HG03342 (cell line): ENCODE results near the gene SYT14.
"Not testable (repeated sequence)": the region's sequence is repeated elsewhere in the genome, so short reads cannot be mapped to it uniquely, and the experiment has no call there.

Experiments used
- ATAC-seq: cut with Tn5 transposase; IDR thresholded peaks from one replicate; pipeline ENCODE4 v1.9.1; 2021; ENCODE audit warnings: mild to moderate bottlenecking, moderate library complexity; ENCODE audit not compliant: unreplicated experiment

The SYT14 gene

GRCh38 chr1:210196266-210196665 is 258.2 kb downstream of the SYT14 start:
- ATAC-seq = not testable (repeated sequence)

GRCh38 chr1:210198840-210199239 is 260.8 kb downstream of the SYT14 start:
- no peak for ATAC-seq

DNA sequence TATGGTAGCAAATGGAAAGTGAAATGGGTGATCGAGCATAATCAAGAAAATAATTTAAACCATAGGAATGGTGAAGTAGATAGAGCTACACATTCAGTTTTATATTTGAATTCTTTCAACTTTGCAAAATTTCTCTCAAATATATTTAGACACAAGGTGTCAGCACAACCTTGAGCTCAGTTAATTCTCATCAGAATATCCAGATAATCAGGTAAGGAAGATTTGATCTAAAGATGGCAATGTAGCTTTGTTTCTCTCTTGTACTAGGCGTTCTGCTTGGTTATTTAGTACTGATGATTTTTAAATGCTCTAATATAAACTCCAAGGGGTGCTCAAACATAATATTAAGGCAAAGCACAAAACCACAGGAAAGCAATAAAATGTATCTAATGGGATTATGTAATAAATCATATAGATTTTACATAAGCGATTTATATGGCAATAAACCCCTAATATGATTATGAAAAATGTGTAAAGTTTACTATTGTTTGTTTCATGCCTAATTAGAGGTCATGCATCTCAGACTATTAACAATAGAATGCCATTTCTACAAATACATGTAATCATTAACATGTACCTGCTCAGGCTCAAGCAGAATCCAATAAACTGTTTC is 262.2 kb downstream of the SYT14 start:
- no peak for ATAC-seq

- ATAC-seq = no peak
Measured at GRCh38 chr1:210201681-210202080, 263.7 kb downstream of the SYT14 start.

DNA sequence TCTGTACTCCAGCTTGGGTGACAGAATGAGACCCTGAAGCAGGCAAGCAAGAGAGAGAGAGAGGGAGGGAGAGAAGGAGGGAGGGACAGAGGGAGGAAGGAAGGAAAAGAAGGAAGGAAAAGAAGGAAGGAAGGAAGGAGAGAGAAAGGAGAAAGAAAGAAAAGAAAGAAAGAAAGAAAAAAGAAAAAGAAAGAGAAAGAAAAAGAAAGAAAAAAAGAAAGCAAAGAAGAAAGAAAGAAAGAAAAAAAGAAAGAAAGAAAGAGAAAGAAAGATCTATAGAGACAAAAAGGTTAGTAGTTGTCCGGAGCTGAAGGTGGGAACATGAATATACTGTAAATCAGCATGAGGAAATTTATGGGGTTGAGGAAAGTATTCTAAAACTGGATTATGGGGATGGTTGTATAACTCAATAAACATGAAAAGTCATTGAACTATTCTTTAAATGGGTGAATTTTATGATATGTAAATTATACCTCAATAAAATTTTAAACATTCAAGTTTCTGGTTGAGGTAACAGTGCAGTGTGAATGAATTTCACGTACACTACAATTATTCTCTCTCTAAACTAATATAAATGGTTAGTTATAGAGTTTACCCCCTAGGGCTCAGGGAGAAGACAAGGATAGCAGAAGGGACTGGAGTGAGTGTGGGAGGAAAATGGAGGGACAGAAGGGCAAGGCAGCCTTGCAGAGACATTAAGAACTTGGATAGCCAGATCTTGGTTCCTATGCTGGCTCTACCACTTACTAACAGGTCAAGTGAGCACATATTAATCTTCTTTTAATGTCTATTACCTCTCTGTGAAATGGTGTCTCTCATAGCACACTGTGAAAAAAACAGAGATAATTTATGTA is 269.8 kb downstream of the SYT14 start:
- ATAC-seq = no peak

DNA sequence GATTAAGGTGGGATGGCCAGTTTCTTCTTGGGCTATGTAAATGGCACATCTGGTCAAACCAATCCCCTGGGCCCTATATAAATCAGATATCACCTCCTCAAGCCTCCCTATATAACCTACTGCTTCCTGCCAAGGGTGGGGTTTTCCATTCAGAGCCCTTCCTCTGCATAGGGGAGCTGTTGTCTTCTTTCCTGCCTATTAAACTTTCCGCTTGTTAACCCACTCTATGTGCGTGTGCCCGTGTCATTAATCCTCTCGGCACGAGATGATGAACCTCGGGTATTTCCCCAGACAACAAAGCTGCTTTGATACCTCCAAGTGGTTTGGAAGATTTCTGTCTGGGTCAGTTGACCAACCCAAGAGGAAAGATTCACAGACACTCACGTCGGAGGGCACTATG is 275.3 kb downstream of the SYT14 start:
- no peak for ATAC-seq

GRCh38 chr1:210214573-210215409 is 276.8 kb downstream of the SYT14 start:
- no peak for ATAC-seq

- ATAC-seq = no peak
Measured at GRCh38 chr1:210217482-210217881, 279.5 kb downstream of the SYT14 start.

DNA sequence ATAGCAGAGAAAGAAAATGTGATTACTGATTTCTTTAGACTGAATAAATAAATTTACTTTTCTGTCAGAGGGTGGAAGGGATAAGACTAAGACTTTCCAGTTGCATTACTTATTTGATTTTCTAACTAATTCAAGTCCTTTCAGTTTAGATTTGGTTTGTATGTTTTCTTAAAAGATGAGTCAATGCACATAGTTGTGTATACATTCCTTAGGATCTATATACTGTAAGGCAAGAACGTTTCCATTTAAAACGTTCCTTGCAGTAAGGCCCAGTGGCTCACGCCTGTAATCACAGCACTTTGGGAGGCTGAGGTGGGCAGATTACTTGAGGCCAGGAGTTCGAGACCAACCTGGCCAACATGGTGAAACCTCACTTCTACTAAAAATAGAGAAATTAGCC is 280.0 kb downstream of the SYT14 start:
- no peak for ATAC-seq
